DMS53 treated with DMSO at 0.1 percent for 48 hours (cell line): ENCODE results near the gene GDPD3.
"Not testable (repeated sequence)": the region's sequence is repeated elsewhere in the genome, so short reads cannot be mapped to it uniquely, and the experiment has no call there.

Source experiments
- DNase-seq: peaks from one replicate; lab custom pipeline; 2025; ENCODE audit not compliant: unreplicated experiment; lab: John Stamatoyannopoulos, UW

The GDPD3 gene

DNA sequence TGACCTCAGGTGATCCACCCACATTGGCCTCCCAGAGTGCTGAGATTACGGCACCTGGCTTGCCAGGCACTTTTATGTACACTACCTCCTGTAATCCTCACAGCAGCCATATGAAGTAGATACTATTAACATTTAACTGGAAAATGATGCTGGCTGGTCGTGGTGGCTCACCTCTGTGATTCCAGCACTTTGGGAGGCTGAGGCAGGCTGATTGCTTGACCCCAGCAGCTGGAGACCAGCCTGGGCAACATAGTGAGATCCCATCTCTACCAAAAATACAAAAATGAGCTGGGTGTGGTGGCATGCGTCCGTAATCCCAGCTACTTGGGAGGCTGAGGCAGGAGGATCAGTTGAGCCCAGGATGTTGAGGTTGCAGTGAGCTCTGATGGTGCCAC is 11.6 kb upstream of the GDPD3 start:
- DNase-seq = no peak

GRCh38 chr16:30122604-30123160 is 9.3 kb upstream of the GDPD3 start:
- DNase-seq = no peak

GRCh38 chr16:30121741-30122571 is 8.6 kb upstream of the GDPD3 start:
- DNase-seq = no peak

DNA sequence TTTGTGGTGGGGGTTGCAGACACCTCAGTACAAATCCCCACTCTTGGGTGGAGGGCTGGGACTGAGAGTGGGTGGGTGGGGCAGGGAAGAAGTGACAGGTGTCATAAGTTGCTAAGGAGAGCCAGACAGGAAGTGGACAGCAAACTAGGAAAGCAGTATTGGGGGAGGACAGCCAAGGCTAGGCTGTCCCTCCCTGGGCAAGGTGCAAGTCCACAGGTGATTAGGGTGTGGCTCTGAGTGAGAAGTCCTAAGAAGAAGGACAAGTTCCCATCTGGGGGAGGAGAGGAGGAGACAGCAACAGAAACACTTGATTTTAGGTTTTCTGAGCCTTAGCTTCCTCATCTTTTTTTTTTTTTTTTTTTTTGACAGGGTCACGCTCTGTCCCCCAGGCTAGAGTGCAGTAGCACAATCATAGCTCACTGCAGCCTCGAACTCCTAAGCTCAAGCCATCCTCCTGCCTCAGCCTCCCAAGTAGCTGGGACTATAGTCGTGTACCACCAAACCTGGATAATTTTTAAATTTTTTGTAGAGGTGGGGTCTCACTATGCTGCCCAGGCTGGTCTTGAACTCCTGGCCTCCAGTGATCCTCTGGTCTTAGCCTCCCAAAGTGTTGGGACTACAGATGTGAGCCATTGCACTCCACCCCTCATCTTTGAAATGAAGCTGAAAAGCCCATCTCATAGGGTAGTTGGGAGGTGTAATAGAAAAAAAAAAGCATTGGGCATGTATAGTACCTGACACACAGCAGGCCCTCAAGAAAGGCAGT is 7.2 kb upstream of the GDPD3 start:
- DNase-seq = no peak

- DNase-seq = no peak
Measured at GRCh38 chr16:30119428-30119827, 6.1 kb upstream of the GDPD3 start.

DNA sequence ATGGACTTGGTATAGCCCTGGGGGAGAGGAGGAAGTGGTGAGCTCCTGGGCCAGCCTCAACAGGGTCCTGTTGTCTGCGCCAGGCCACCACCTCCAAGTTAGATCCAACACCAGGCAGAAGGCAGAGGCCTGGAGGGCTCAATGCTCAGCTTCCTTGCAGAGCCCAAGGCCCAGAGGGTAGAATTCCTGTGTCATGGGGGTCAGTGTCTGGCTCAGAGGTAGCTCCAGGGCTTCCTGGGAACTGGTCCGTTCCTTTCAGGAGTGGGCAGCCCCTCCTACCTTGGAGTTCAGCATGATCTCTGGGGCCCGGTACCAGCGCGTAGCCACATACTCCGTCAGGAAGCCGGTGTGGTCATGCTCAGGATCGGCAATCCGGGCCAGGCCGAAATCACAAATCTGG is 4.4 kb upstream of the GDPD3 start:
- DNase-seq = no peak

DNA sequence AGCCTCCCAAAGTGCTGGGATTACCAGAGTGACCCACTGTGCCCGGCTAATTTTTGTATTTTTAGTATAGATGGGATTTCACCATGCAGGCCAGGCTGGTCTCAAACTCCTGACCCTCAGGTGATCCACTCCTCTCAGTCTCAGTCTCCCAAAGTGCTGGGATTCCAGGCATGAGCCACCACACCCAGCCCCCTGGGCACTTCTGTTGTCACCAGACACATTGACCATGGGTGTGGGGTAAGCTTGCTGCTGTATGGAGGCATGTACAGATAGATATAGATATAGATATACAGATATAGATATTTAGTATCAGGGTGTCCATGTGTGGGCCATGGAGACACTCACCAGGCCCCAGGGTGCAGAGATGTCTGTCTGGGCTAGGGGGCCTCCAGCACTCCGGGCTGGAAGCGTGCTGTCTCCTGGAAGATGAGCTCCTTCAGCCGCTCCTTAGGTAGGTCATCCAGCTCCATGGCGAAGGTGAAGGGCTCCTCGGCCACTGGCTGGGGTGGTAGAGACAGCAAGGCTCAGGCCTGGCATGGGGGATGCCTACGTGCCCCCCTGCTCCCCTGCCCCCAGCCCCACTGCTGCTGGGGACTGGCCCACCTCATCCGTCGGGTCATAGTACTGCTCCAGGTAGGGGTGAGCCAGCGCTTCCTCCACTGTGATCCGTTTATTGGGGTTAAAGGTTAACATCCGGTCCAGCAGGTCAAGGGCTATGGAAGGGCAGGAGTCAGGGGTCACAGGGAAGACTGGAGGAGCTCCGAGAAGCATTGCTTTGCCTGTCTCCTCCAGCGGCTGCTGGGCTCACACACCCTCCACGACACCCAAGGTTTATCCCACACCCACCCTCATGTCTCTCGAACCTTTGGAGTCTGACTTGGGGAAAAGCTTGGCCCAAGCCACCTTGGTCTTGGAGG is 3.2 kb upstream of the GDPD3 start:
- DNase-seq = no peak

- DNase-seq = no peak
Measured at GRCh38 chr16:30115238-30115637, 1.9 kb upstream of the GDPD3 start.

- not testable (repeated sequence) for DNase-seq
Measured at GRCh38 chr16:30114833-30115232, 1.5 kb upstream of the GDPD3 start.

- DNase-seq = no peak
Measured at GRCh38 chr16:30114411-30114810, 1.1 kb upstream of the GDPD3 start.

- DNase-seq = no peak
Measured at GRCh38 chr16:30113711-30114333, 485 bp upstream of the GDPD3 start.

GRCh38 chr16:30112197-30113030 is 923 bp downstream of the GDPD3 start:
- peak; percentile 54 for DNase-seq

GRCh38 chr16:30110661-30111060 is 2.7 kb downstream of the GDPD3 start:
- no peak for DNase-seq

GRCh38 chr16:30108059-30108850 is 5.1 kb downstream of the GDPD3 start:
- DNase-seq = no peak

DNA sequence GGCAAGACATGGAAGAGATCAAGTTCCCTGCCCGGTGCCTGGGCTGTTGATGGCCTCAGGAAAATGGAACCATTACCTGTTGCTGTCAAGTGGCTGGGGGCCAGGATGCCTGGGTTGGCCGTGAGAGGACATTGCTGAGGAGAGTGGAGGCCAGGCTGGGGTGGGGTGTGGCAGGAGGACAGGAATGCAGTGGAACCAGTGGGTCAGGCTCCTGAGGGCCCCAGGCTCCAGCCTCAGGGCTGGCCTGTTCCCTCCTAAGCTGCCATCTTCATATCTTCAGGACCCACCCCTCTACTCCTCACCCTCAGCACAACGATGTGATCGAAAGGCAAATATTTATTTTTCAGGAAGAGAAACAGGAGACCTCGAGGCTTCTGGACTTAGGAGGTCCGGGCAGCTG is 8.8 kb downstream of the GDPD3 start:
- no peak for DNase-seq

- DNase-seq = no peak
Measured at GRCh38 chr16:30104090-30104489, 9.2 kb downstream of the GDPD3 start.

- DNase-seq = no peak
Measured at GRCh38 chr16:30096862-30097563, 16.3 kb downstream of the GDPD3 start.
